Activated naive CD8-positive, alpha-beta T cell treated with anti-CD3 and anti-CD28 coated beads, Interleukin-2, amount 10 ng/mL, durations not matched to agents 7 days and 5 days (primary cell): ENCODE measurements around the gene COL28A1. TPM values are rescaled to one million over a fixed set of nuclear protein-coding genes. Genes with fewer than 3 reads are reported as not detected.

Experiments
- ATAC-seq: fragments of 150-1000 bp; cut with Tn5 transposase; one replicate; pipeline ENCODE4 v1.10.0; 2021; ENCODE audit warnings: low read depth, moderate library complexity
- POLR2A ChIA-PET: fragments of 350-600 bp; sonication (Branson Sonifier 250); formaldehyde crosslinking; loops from one replicate; lab custom pipeline; 2021; ENCODE audit warnings: antibody characterized with exemption; lab: Charles Lee
- DNase-seq: peaks from one replicate; pipeline ENCODE4 v3.0.0; 2021
- H3K27ac Mint-ChIP-seq: one replicate; pipeline ENCODE4 v1.8.0; 2022; ENCODE audit warnings: mild to moderate bottlenecking, mixed read lengths
- H3K27me3 Mint-ChIP-seq: one replicate; pipeline ENCODE4 v1.8.0; 2022; ENCODE audit warnings: mild to moderate bottlenecking, moderate library complexity, mixed read lengths
- H3K36me3 Mint-ChIP-seq: one replicate; pipeline ENCODE4 v1.8.0; 2021; ENCODE audit warnings: mild to moderate bottlenecking, mixed read lengths
- H3K4me1 Mint-ChIP-seq: one replicate; pipeline ENCODE4 v1.8.0; 2021; ENCODE audit warnings: mixed read lengths
- H3K4me3 Mint-ChIP-seq: one replicate; pipeline ENCODE4 v1.8.0; 2022; ENCODE audit warnings: mild to moderate bottlenecking, moderate library complexity, mixed read lengths
- H3K9me3 Mint-ChIP-seq: one replicate; pipeline ENCODE4 v1.8.0; 2021; ENCODE audit warnings: mixed read lengths
- total RNA-seq, 2 experiments: library from RNA; stranded (reverse); gene quantifications; one replicate each; pipeline ENCODE4 v1.2.3, GENCODE V29; 2021

The COL28A1 gene
- total RNA-seq, 2 experiments from 2014 or later, result not detected

DNA sequence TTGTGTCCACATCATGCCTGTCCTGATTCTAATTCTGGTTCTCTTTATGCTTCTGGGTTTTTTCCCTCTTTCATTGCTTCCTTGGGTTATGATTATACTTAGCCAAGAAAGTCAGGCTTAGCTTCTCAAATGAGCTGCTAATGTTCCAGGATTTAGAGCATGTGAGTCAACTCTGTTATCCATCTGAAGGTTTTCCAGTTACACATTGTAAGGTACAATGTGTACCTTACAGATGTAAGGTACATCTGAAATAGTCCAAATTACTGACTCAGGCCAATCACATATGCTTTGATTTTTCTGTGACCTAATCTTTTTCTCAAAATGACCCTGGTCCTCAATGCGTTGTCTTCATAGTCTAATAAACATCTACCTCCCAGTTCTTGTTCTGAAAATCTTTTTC, 17.7 kb upstream of the COL28A1 start:
- DNase-seq, result no peak
- Mint-ChIP-seq H3K27ac (no peak overlapping the region), H3K36me3 (peaks cover 2% of the 10 kb centered on the region), H3K9me3 (peaks cover 6% of the 10 kb centered on the region), H3K27me3 (peaks cover 5% of the 10 kb centered on the region), H3K4me3 (no peak overlapping the region), H3K4me1 (peaks cover 2% of the 10 kb centered on the region)
- POLR2A ChIA-PET, result no interaction called here
- no peak for ATAC-seq

DNA sequence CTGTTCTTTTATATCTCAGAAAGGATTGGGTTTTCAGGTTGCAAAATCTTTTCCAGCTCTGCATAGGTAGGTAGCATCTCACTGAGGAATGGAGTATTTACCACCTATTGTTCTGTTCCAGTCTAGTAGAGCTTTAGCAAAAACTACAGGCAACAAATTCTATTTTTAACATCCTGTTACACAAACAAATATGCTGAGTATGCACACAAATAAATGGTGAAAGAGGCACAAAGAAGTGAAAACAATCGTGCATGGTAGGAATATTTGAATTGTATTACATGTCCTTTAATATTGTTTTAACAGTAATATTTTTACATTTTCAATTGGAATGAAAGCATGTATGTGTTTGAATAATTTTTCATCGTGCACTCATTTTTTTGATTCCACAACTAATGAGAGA, 16.5 kb upstream of the COL28A1 start:
- no peak overlapping the region for H3K4me3 Mint-ChIP-seq
- DNase-seq, result no peak
- no peaks in the 10 kb centered on the region for H3K9me3 Mint-ChIP-seq
- H3K27me3 Mint-ChIP-seq, result peaks cover 7% of the 10 kb centered on the region
- H3K36me3 Mint-ChIP-seq, result no peaks in the 10 kb centered on the region
- ATAC-seq, result no peak
- POLR2A ChIA-PET, result no interaction called here
- H3K27ac Mint-ChIP-seq, result no peak overlapping the region
- no peaks in the 10 kb centered on the region for H3K4me1 Mint-ChIP-seq

DNA sequence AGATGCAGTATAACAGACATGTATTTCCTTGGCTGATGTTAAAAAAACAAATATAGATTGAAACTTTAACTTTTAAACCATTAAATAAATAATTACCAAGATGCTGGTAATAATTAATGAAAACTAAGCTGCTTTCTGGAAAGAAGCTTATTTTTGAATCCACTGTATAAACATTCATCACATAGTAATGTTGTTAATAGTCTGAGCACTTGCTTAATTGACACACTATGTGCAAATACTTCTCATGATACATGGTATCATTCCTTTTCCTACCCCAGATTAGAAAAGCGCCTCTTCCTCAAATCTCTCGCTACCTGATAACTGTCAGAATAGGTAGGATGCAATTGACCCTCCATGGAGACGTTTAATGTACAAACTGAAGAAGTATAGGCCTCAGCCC, 15.0 kb upstream of the COL28A1 start:
- H3K4me1 Mint-ChIP-seq, result no peaks in the 10 kb centered on the region
- POLR2A ChIA-PET, result no interaction called here
- no peak for ATAC-seq
- no peak overlapping the region for H3K4me3 Mint-ChIP-seq
- H3K27me3 Mint-ChIP-seq, result peaks cover 7% of the 10 kb centered on the region
- DNase-seq, result no peak
- H3K27ac Mint-ChIP-seq, result no peak overlapping the region
- no peaks in the 10 kb centered on the region for H3K36me3 Mint-ChIP-seq
- no peaks in the 10 kb centered on the region for H3K9me3 Mint-ChIP-seq

DNA sequence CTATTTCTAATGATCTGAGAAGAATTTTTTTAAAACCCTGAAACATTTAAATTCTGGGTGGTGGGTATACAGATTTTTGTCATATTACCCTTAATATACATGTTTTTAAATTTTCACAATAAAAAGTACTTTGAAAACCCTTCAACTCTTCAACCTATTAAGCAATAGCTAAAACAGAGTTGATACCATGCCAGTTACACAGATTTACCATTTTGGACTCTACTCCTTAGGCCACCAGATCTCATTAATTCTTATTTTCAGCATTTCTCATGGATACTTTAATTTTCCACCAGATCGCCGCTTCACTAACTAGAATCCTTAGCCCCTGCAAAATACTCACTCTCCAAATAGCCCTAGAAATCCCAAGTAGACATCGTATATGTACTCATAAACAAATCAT, 12.7 kb upstream of the COL28A1 start:
- Mint-ChIP-seq H3K9me3 (no peaks in the 10 kb centered on the region), H3K4me3 (no peak overlapping the region), H3K27me3 (peaks cover 5% of the 10 kb centered on the region), H3K27ac (no peak overlapping the region), H3K36me3 (no peaks in the 10 kb centered on the region), H3K4me1 (no peaks in the 10 kb centered on the region)
- POLR2A ChIA-PET, result no interaction called here
- no peak for DNase-seq
- ATAC-seq, result no peak

DNA sequence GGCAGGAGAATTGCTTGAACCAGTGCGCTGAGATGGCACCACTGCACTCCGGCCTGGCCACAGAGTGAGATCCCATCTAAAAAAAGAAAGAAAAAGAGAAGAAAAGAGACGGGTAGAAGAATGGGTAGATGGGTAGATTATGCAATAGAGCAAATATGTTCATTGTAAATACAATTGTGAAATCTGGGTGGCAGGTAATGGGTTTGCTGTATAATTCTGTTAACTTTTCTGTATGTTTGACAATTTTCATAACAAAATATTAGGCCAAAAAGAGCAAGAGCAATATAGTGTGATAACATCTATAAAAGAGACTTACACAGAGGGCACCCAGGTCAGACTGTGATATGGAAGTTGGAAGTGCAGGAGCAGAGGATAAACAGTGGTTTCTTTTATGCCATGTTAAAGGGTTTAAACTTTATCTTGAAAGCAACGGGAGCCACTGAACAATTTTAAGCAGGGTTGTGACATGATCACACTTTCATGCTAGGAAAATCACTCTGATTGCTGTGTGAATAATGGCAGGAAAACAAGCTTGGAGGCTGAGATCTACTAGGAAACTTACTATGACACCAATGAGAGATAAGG, 6.7 kb upstream of the COL28A1 start:
- H3K4me3 Mint-ChIP-seq, result no peak overlapping the region
- POLR2A ChIA-PET, result no interaction called here

DNA sequence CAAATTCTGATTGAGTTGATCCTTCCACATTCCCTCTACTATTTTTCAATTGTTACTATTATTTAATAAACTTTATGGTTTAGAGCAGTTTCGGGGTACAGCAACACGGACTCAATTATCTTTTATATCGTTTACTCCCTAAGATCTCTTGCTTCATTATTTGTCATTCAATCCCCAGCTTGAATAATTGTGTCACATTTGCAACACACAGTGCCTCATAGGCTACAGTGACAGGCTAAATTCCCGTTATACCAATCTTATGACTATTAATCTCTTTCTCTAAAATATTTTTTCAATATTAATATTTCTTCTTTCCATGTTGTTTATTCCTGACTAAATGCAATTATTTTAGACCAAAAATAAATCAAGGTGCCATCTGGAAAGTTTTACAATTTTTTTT, 4.0 kb upstream of the COL28A1 start:
- Mint-ChIP-seq H3K9me3 (no peaks in the 10 kb centered on the region), H3K27me3 (no peaks in the 10 kb centered on the region), H3K4me3 (no peak overlapping the region), H3K36me3 (no peaks in the 10 kb centered on the region), H3K27ac (no peak overlapping the region), H3K4me1 (peaks cover 3% of the 10 kb centered on the region)
- POLR2A ChIA-PET, result no interaction called here
- no peak for ATAC-seq
- no peak for DNase-seq

More for the DNA sequence above, 6.7 kb upstream of the COL28A1 start:
- Mint-ChIP-seq H3K27me3 (no peaks in the 10 kb centered on the region), H3K27ac (no peak overlapping the region), H3K36me3 (no peaks in the 10 kb centered on the region), H3K9me3 (no peaks in the 10 kb centered on the region), H3K4me1 (peaks cover 3% of the 10 kb centered on the region)
- ATAC-seq (no peak), DNase-seq (no peak)

DNA sequence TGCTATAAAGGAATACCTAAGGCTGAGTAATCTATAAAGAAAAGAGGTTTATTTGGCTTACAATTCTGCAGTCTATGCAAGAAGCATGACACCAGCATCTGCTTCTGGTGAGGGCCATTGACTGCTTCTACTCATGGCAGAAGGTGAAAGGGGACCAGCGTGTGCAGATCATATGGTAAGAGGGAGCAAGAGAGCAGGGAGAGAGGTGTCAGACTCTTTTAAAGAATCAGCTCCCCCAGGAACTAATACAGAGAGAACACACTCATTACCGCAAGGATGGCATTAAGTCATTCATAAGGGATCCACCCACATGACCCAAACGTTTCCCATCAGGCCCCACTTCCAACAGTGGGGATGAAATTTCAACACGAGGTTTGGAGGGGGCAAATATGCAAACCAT, 3.5 kb upstream of the COL28A1 start:
- POLR2A ChIA-PET, result no interaction called here
- H3K36me3 Mint-ChIP-seq, result no peaks in the 10 kb centered on the region
- H3K27ac Mint-ChIP-seq, result no peak overlapping the region
- DNase-seq, result no peak
- no peaks in the 10 kb centered on the region for H3K27me3 Mint-ChIP-seq
- H3K9me3 Mint-ChIP-seq, result no peaks in the 10 kb centered on the region
- H3K4me3 Mint-ChIP-seq, result no peak overlapping the region
- ATAC-seq, result no peak
- H3K4me1 Mint-ChIP-seq, result peaks cover 3% of the 10 kb centered on the region

DNA sequence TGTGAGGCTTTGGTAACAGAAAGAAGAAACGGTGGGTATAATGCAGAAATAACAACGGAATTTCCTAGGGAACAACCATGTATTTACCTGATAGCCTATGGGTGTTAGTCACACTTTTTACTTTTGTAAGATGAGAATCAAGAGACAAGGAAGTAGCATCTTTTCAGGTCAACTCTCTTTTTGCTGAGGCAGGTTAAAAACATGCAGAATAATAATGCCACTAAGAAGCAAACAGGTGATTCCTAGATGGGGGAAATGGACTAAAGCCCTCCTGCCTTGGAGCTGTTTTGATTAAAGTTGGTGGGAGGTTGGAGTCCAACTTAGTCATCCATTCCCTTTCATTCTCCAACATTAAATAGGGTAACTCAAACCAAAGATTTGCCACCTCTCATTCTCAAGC, 2.0 kb upstream of the COL28A1 start:
- H3K36me3 Mint-ChIP-seq, result no peaks in the 10 kb centered on the region
- peaks cover 6% of the 10 kb centered on the region for H3K27me3 Mint-ChIP-seq
- H3K4me1 Mint-ChIP-seq, result peaks cover 3% of the 10 kb centered on the region
- ATAC-seq, result no peak
- POLR2A ChIA-PET, result no interaction called here
- H3K27ac Mint-ChIP-seq, result no peak overlapping the region
- DNase-seq, result no peak
- peaks cover 4% of the 10 kb centered on the region for H3K9me3 Mint-ChIP-seq
- no peak overlapping the region for H3K4me3 Mint-ChIP-seq

DNA sequence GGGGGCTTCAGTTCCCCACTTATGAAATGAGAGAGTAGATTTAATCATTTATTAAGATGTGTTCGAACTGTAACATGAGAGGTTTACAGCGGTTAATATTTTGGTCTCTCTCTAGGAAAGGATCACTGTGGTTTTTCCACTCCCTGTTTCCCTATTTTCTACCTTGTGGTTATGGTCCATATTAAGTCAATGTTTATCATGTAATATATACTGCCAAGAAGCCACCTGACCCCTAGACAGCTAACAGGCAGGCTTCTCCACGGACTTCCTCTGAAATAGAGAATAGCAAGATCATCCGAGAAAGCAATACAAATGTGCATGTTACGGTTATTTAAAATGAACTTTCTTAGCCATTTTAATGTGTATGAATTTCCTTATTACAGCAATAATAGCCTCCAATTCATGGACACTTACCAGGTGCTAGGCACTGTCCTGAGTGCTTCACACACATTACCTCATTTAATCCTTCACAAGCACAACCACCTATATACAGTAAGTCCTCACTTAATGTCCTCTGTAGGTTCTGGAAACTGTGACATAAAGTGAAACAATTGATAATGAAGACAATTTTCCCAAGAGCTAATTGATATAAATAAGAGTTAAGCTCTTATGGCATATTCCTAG, 835 bp upstream of the COL28A1 start:
- Mint-ChIP-seq H3K9me3 (peaks cover 4% of the 10 kb centered on the region), H3K27me3 (peaks cover 9% of the 10 kb centered on the region), H3K4me3 (no peak overlapping the region), H3K36me3 (no peaks in the 10 kb centered on the region), H3K4me1 (peaks cover under 1% of the 10 kb centered on the region), H3K27ac (no peak overlapping the region)
- ATAC-seq, result no peak
- POLR2A ChIA-PET, result no interaction called here
- DNase-seq, result no peak

DNA sequence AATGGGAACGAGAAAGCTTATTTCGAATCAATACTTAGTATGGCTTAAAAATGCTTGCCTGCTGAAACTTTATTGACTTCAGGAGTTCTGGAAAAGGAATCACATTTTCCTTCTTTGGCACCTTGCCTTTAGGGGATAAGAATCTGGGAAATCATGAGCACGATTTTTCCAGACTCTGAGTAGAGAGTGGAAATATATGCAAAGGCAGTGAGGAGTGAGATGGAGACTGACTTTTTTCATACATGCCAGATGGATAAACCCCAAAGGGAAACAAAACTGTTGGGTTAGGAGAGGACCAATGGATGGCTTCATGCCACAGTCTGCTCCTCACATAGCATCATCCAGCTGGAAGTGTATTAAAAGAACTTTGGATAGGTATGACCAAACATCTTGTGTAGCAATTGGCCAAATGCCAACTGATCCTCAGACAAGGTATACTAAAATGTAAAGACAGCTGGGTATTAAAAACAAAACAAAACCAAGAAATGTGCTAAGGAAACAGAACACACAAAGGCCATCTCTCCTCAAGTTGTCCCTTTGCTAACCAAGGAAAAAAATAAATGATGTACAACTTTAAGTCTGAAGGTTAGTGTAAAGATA, 1.7 kb downstream of the COL28A1 start:
- POLR2A ChIA-PET, result no interaction called here
- H3K9me3 Mint-ChIP-seq, result peaks cover 4% of the 10 kb centered on the region
- no peak overlapping the region for H3K4me3 Mint-ChIP-seq
- no peak for DNase-seq
- no peak overlapping the region for H3K27ac Mint-ChIP-seq
- ATAC-seq, result no peak
- no peaks in the 10 kb centered on the region for H3K4me1 Mint-ChIP-seq
- H3K27me3 Mint-ChIP-seq, result peaks cover 12% of the 10 kb centered on the region
- no peaks in the 10 kb centered on the region for H3K36me3 Mint-ChIP-seq

DNA sequence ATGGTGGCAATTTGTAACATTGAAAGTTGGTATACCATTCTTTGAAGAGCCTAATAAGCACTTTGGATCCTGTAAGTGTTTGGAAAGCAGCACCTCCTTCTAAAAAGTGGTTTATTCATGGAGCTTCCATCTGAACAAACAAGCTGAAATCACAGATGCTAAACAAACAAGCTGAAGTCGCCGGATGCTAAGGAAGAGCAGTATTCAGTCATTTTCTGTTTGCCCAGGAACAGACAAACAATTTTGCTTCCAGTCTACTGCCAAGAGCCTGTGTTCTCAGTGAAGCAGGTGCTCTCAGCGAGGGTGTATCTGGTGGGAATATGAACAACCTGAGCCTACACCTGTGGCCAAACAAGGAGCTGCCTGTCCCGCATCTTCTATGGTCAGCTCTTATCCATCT, 6.3 kb downstream of the COL28A1 start:
- Mint-ChIP-seq H3K27ac (no peak overlapping the region), H3K4me3 (no peak overlapping the region), H3K9me3 (peaks cover 4% of the 10 kb centered on the region), H3K27me3 (peaks cover 12% of the 10 kb centered on the region), H3K4me1 (no peaks in the 10 kb centered on the region), H3K36me3 (no peaks in the 10 kb centered on the region)
- POLR2A ChIA-PET, result no interaction called here
- DNase-seq (no peak), ATAC-seq (no peak)

DNA sequence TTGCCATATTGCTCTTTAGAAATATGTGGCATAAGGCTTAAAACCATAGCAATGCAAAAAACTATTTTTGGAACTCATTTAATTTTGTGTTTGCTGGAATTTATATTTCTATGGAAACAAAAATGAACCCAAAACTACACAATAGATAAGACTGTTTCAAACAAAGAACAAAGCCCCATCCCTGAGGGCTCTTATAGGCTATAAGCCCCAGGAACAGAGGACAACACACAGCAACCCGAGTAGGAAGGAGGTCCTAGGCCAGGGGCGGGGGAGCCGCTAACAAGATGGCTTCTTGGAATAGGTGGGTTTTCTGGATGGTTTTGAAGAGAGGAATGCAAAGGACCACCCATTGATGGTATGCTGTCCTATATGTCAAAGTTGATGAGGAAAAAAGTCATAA, 8.6 kb downstream of the COL28A1 start:
- ATAC-seq, result no peak
- Mint-ChIP-seq H3K27me3 (peaks cover 3% of the 10 kb centered on the region), H3K27ac (no peak overlapping the region), H3K9me3 (no peaks in the 10 kb centered on the region), H3K4me1 (no peaks in the 10 kb centered on the region), H3K4me3 (no peak overlapping the region), H3K36me3 (peaks cover 2% of the 10 kb centered on the region)
- no peak for DNase-seq
- POLR2A ChIA-PET, result no interaction called here

DNA sequence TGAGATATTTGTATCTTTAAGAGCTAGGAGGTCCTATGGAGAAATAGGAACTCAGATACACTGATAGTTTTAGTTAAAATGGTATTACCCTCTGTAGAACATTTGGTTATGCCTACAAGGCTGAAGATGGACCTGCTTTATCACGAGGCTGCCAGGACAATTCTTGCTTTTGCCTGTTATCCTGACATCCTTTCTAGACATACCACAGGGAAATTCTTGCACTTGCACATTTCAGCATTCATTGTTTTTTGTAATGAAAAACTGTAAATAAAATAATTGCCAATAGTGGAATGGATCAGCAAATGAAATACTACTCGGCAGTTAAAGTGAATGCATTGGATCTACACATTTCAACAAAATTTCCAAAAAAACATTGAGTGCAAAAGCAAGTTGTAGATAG, 9.7 kb downstream of the COL28A1 start:
- H3K9me3 Mint-ChIP-seq, result no peaks in the 10 kb centered on the region
- H3K36me3 Mint-ChIP-seq, result peaks cover 2% of the 10 kb centered on the region
- peaks cover 7% of the 10 kb centered on the region for H3K4me1 Mint-ChIP-seq
- no peak overlapping the region for H3K4me3 Mint-ChIP-seq
- POLR2A ChIA-PET, result no interaction called here
- no peak for ATAC-seq
- H3K27ac Mint-ChIP-seq, result no peak overlapping the region
- no peak for DNase-seq
- peaks cover 3% of the 10 kb centered on the region for H3K27me3 Mint-ChIP-seq

DNA sequence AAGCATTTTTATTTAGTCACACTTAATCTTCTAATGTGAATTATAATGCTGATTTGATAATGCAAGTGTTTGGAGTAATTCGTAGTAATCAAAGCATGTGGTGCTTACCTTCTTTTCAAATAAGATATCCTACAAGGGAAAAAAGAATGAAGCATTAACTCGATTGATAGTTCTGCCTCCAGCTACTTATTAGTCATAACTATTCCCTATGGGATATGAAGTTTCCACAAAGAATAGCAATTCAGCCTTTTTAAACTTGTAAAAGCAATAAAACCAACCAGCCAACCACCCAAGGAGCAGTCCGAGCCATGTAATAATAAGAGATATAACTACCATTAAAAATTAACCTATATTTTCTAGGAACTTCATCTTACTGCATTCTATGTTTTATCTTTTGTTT, 11.6 kb downstream of the COL28A1 start:
- Mint-ChIP-seq H3K27ac (no peak overlapping the region), H3K36me3 (peaks cover 2% of the 10 kb centered on the region), H3K4me3 (no peak overlapping the region), H3K9me3 (no peaks in the 10 kb centered on the region), H3K27me3 (peaks cover 3% of the 10 kb centered on the region), H3K4me1 (peaks cover 8% of the 10 kb centered on the region)
- POLR2A ChIA-PET, result no interaction called here
- ATAC-seq, result no peak
- no peak for DNase-seq
